Measurements from ENCODE around the gene KRTAP5-2. TPM values are rescaled to one million over a fixed set of nuclear protein-coding genes. Genes with fewer than 3 reads are reported as not detected.

Gene KRTAP5-2
- polyA plus RNA-seq, 5 donors = not detected

DNA sequence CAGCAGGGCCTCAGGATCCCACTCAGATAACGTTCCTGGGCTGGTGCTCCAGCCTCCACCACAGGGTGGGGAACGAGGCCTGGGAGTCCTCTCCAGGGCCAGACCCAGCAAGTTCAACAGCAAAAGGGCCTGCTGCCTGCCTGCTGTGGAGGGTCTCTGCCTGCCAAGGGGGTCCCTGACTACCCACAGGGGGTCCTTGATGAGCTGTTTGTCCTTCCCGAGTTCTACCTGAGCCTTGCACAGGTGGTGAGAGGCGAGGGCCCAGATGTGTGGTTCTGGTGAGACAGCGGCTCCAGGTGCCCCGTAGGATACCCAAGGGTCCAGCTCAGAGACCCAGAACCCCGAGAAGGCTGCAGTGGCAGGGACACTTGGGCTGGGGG lies 30.4 kb downstream of the KRTAP5-2 start:
- no peak for DNase-seq

DNA sequence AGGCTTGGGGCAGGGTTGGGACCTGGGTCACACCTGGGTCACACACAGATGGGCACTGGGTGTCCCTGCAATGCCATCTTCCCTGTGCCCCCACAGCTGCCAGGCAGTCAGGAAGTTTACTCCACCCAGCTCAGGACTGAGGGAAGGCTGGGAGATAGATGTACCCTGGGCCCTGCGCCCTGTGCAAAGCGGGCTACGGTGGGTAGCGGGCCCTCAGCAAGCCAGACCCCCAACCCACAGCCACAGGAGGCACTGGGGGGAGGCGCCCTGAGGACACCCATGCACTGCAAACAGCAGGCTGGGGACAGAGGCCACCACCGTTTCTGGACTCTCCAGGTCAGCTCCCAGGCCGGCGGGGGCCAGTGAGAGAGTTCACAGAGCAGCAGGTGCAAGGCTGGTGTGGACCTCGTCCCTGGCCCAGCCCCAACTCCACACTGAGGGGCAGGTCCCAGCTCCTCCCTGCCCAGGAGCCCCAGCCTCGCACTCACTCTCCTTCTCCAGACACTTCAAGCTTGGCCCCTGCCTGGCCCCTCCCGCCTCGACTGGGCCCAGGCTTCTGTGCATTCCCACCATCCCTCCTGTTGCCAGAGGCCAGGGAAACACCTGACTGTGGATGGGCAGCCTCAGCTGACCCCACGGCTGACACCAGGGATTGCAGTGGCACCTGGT lies 30.9 kb downstream of the KRTAP5-2 start:
- DNase-seq = no peak

DNA sequence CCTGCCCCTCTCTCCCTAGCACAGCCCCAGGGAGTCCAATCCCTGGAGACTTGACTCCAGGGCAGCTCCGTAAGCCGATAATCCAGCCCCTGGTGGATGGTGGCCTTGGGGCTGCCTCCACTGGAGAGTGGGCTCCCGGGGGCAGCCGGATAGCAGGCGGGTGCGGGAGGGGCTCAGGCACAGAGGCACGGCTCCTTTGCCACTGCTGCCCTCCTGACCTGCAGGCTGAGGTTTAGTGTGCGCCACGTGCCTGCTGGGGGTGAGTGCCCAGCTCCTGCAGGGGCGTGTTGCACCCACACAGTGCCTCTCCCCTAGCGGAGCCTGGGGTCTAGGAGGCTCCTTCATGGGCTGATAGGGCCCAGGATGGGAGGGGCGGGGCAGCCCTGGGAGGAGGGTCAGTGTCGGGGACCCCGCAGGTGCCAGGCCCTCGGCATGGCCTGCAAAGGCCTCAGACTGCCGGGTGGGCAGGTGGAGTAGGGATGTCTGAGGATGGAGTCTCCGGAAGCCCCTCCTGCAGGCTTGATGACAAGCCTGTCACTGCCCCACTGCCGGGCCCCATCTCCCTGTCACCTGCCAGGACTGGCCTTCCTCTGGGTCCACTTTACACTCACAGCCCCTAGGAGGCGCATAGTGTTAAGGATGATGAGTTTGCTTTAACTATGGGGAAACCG lies 31.6 kb downstream of the KRTAP5-2 start:
- no peak for DNase-seq

DNA sequence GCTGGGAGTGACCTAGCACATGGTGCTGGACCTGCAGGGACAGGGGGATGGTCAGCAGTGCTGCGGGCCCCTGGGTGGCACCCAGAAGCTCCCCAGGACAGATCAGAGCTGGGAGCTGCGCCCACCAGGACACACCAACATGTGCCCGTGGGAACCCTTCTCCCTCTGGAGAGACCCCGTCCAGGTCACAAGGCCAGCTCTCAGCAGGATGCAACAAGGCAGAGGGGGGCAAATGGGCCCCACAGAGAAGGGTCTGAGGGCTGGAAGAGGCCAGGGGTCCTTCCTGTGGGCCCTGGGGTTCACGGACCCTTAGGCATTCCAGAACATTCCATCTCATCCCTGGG lies 32.2 kb downstream of the KRTAP5-2 start:
- DNase-seq = no peak

DNA sequence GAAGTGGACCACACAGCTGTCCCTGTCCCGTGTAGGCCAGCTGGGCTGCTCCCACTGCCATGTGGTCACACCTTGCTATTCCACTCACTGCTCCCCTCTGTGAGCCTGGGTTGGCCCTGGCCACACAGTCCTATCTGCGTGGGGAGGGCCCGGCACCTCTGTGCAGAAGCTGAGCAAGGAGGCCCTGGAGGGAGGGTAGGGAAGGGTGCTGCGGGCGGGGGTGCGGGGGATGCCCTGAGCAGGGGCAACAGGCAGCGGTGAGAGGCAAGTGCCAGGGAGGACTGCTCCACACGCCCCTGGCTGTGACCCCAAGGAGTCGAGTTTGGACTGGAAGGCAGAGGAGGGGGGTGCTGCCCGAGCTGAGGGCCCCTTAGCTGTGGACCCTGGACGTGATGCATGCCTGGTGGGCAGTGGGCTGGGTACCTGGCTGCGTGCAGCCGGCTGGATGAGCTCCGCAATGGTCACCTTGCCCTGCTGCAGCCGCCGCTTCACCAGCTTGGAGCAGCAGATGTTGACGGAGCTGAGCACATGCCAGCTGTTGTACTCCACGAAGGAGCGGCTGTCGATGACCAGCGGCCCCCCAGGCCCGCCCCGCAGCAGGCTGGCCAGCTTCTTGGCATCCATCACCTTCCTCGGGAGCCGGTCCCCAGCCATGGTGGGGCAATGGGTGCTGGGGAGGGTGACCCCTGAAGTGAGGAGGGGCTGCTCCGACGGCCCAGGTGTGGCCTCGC lies 32.8 kb downstream of the KRTAP5-2 start:
- no peak for DNase-seq

DNA sequence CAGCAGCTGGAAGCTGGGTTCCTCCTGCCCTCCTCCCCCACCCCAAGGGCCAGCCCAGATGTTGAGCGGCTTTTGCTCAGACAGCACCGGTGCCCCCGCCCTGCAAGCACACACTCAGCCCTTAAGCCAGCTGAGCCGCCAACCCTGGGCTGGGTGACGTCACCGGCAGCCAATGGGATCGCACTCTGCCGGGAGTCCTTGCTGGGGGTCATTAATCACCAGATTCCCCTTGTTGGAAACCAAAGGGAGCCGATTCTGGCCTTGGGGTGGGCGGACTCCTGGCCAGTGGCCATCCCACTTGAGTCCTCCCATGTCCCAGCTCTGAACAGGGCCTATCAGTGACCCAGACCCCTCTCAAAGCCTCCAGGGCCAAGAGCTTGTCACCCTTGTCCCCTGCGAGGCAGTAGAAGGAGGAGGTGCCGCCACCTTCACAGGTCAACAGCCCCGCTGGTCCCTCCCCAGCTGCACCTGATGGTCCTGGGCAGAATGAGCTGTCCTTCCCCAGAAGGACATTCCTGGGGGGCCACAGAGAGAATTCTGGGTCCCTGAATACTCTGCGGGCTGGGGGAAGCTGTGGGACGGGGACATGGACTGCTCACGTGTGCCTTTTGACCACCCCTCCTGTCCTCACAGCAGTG lies 33.4 kb downstream of the KRTAP5-2 start:
- DNase-seq = no peak

DNA sequence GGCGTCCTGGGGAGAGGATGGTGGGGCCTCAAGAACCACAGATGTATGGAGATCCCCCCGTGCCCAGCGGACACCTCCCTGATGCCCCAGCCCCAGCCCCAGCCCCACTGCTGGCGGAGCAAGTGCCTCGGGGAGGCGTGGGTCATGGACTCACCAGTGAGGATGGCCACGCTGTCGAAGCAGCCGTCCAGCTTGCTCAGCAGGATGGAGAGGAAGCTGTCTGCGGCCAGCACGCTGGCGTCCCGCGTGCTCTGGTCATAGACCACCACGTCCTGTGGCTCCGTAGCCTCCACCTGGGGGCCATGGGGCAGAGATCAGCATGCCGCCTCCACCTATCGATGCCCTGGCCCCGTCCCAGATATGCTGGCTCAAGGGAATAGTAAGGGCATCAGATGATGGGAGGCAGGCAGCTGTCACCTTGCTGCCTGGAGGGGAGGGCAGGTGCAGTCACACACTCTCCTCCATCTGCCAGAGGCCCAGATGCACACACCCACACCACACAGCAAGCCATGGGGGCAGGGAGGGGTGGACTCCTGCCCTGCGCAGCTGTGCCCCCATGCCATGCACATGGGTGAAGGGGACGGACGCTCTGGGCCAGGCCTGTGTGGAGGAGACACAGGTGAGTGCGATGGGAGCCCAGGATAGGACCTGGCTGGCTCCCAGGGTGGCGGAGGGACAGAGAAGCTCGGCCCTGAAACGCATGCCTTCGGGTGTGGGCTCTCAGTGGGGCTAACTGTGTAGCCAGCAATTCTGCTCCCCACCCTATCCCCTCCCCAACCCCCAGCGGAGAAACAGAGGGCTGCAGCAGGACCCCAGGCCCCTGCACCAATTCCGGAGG lies 34.2 kb downstream of the KRTAP5-2 start:
- DNase-seq = no peak

DNA sequence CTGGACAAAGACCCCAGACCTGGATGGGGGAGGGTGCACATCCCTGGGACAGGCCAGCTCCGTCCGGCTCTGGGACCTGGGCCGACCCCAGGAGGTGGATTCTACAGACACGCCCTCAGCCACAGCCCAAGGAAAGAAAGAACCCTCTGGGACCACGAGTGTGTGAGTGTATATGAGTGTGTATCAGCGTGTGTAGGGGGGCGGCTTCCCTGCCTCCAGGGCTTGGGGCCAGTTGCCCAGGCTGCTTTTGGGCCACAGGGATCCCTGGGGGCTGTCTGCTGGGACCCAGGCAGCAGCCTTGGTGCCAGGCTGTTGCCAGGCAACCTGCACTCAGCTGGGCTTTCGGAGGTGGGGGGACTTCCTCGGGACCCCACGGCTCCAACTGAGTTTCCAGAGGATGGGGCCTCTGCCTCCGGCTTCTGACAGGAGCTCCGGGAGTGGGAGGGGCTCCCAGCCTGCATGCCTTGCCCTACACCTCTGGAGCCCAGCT lies 34.9 kb downstream of the KRTAP5-2 start:
- no peak for DNase-seq

DNA sequence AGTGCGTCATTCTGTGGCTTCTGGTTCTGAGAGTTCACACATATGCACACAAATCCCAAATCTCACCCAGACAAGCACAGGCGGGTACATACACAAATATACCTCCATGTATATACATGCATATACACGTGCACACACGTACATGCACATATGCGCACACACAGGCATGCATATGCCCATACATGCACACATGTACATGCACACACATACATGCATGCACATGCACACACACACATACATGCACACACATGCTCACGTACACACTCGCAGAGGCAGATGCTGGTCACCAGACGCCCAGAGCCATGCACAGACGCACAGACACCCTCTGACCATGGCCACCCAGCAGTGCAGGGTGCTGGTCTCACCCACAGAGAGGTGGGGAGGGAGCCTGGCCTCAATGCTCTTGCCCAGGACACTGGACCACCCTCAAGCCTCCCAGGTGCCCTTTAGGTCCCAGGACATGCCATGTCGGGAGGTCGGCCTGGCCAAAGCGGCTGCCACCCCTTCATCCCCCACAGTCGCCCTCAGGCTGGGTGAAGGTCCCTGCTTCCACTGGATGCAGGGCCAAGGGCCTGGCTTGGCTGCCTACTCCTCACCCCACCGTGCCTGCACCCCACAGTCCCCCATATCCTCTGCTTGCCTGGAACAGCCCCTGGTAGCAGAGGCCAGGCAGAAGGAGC lies 35.5 kb downstream of the KRTAP5-2 start:
- DNase-seq = no peak

DNA sequence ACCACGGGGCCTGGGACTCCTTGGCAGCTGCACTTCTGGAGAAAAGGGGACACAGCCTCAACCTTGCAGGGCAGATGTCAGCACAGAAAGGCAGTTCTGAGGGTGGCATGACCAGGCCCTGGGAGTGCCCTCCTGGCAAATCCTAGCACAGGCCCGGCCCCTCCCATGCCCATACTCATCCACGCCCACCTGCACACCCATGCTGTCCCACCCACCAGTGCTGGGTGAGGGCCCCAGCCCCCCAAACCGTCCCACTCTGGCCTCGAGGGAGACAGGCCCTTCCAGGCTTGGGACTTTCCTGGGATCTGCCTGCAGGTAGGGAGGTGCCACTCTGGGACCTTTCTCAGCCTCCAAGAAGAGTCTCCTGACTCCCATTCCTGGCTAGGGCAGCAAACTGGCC lies 36.1 kb downstream of the KRTAP5-2 start:
- no peak for DNase-seq

DNA sequence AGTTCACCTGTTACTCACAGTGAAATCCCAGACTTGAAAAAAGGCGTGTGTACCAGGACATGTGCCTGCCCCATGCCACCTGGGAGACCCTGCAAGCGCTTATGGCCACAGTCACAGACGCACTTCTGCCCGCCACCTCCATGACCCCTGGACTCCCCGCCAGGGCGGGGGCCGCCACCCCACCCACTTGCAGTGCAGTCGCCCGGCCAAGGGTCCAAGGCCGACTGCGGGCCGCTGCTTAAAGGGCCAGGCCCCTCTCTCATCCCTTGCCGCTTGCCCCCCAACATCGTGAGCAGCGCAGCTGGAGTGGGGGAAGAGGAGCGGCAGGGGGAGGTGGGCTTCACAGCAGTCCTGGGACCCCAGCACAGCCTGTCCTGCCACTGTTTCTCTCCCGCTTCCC lies 36.8 kb downstream of the KRTAP5-2 start:
- DNase-seq = no peak

DNA sequence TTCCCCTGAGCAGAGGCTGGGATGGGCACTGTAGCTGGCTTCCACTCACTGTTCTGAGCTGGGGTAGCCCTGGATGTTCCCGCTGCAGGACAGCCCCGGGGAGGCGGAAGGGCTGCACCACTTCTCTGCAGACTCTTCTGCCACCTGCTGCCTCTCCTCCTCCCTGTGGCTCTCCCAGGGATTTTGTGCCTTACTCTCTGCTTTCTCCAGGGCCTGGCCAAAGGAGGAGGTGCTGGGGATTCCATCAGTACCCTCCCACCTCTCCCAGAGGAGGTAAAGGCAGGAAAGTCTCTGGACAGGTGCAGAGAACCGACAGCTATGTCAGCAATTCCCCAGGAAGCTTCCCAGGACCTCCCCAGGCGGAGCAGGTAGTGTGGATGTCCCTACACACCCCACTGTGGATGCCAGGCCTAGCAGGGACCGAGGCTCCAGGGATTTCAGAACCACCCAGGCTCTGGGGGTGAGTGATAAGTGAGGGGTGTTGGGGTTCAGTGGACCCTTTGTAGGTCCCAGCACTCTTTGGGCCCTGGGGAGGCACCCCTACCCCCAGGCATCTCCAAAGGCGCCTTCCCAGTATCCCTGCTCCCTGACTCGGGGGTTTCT lies 37.3 kb downstream of the KRTAP5-2 start:
- DNase-seq = no peak

DNA sequence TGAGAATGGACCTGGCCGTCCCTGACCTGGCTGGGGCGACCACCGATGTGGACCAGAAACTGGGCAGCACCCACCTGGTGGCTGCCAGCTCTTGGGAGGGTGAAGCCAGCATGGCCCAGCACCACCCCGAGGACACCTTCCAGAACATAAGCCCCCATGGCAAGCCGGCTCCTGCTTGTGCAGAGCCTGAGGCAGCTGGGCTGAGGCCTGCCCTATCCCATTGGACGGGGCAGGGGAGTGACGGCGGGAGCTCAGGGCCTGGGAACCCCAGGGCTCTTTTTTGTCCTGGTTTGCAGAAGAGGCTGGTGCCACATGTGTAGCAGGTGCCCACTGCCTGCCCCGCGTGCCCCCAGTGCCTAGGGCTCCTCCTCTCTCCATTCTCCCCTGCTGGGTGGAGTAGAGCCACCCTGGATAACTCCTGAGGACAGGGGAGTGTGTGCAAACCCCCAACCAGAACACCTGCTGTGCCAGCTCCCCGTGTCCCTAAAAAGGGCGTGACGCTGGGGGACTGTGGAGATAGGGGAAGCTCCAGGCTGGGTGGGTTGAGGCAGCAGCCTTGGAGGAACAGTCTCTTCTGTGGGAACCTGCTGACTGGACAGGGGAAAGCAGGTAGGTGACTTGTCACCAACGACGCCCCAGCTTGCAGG lies 38.0 kb downstream of the KRTAP5-2 start:
- no peak for DNase-seq

DNA sequence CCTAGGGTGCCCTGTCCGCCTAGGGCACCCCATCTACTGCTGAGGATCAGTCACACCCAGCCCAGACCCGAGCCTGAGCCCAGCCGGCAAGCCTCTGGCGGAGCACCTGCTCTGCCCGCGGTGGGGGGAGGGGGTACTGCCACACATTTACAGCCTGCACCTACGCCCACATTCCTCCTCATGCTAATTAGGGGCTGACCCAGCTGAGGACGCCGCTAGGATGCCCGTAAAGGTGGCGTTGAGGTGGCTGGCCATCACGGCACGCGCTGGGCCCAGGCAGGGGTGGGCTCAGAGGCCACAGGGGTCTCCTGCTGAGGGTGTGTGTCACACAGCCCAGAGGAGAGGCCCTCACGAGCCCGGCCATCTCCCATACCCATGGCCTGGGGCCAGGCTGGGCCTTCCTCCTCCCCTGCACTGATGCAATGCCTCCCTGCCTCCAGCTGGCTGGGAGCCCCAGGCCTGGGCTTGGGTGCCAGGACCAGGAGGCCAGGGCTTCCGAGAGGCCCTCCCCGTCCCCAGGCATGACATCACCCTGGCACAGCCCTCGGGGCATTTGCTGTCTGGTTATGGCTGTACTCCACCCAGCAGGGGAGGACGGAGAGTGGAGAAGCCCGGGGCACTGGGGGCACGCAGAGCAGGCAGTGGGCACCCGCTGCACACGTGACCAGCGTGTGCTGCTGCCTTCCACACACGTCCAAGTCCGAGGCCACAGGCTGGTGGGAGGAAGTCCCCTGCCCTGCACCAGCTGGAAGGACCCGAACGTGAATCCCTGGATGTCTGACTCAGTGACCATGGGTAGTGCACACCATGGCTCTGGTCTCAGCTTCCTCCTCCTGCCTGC lies 38.8 kb downstream of the KRTAP5-2 start:
- DNase-seq = no peak

DNA sequence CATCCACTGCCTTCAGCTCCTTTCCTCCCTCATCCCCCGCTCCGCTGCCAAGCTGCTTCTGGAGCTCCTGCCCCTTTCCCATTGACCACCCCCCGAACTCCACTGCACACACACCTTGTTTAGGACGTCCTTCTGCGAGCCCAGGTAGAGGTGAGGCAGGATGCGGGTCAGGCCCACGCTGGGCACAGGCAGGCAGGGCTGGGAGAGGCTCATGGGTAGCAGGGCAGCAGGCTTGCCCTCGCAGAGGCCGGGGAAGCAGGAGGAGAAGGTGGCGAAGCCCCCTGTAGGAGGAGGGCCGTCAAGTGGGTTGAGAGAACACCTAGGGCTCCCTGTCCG lies 39.4 kb downstream of the KRTAP5-2 start:
- DNase-seq = no peak

DNA sequence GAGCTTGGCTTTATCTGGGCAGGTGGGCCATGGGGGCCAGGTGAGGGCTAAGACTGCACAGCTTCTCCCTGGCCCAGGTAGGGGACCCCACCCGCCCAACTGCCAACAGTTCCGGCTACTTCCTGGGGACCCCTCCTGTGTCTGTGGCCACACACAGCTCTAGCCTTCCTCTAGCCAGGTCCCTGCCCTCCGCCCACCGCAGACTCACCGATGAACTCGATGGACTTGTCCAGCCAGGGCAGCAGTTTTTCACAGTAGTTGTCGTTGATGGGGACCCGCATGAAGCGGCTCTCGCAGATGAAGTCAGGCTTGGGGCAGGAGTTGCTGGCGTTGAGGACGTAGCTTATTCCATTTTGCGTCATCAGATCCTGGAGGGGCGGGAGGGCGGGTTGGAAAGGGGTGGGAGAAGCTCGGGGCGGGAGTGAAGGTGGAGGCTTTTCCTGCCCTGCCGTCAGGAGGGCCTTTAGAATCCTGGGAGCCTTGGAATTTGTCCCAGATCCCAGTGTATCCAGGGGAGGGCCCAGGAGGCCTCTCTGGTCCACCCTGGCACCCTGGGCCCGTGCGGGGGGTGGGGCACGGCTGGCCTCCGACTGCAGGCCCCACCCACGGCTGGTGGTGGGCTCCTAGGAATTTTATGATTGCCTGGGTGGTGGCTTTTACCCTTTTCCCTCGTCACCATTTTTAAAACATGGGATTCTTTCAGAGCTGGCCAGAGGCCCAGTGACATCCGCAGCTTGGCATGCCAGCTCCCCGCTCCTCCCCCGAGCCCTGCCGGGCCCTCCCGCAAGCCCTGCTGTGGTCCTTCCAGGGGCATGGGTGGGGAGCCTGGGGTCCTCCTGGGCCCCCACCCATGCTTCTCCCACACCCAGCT lies 40.0 kb downstream of the KRTAP5-2 start:
- no peak for DNase-seq

DNA sequence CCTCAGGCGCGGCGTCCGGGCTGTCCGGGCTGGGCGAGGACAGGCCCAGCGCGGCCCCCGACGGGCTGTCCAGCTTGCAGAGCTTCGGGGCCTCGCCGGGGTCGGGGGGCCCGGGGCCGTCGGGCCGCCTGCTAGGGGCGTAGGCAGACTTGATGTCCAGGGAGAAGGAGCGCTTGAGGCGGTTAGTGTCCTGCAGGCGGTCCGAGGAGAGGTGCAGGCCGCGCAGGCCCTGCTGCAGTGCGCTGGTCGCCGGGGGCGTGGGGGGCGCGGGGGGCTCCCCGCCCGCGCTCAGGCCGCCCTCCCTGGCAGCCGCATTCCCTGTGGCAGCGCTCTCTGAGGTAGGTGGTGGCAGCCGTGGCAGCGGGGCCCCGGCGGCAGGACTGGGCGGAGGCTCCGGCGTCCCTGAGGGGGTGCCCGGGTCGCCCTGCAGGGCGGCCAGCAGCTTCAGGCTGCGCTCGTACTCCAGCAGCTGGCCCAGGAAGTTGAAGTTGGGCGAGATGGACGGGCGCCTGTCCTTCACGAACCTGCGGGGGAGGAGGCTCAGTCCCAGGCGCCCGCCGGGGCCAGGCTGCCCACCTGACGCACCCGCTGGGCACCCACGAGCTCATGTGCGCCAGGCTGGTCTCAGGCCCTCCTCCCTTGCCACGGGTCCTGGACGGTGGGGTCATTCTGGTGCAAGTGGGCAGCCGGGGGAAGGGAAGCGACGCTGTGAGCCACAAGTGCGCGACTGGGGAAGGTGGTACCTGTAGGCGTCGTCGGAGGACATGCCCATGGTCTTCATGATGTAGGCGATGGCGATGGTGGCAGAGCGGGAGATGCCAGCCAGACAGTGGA lies 40.8 kb downstream of the KRTAP5-2 start:
- DNase-seq = no peak
